OCI-LY1 (cell line): ENCODE data around the gene PDE9A.

Experiments
- CTCF ChIP-seq: fragments of 200-600 bp; sonication (generic), shearing (Covaris generic); IDR thresholded peaks from 2 replicates; pipeline ENCODE4 v1.5.1; 2017; ENCODE audit warnings: mild to moderate bottlenecking, antibody characterized with exemption, low read length, moderate library complexity, mixed read lengths
- EZH2 ChIP-seq: fragments of 200-600 bp; sonication (generic), shearing (Covaris generic); IDR thresholded peaks from 2 replicates; pipeline ENCODE4 v1.8.0; 2017; ENCODE audit warnings: borderline replicate concordance, mixed run types, mild to moderate bottlenecking, antibody characterized with exemption, low read length, moderate library complexity, mixed read lengths

GRCh38 chr21:42807938-42808613 lies 154.7 kb downstream of the PDE9A start:
- TF ChIP-seq CTCF (no peak), EZH2 (no peak)
